GM18520 (cell line): Measurements from ENCODE around the gene POR.

ENCODE experiments used
- ATAC-seq: cut with Tn5 transposase; IDR thresholded peaks from one replicate; pipeline ENCODE4 v1.9.1; 2021; ENCODE audit not compliant: unreplicated experiment

The POR gene

DNA sequence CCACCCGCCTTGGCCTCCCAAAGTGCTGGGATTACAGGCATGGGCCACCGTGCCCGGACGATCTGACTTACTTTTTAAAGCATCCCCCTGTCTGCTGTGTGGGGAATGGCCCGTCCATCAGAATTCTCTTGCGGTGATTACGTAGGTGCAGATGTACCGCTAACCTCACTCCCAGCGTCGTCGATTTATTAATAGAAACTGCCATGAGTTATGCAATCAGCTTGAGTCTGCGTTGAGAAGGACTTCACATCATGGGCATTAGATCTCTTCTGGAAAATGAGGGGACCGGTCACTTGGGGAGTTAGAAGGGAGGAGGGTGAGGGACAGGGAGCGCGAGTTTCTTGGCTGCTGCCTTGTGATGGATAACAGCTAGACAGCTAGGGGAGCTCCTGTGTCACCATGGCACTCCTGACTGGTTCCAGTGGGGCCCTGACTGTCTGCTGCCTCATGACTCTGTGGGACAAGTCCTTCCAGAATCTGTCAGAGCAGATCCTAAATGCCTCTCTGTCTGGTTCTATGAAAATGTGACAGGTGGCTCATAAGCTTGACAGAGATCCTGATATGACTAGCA, 35.2 kb downstream of the POR start:
- ATAC-seq, result no peak

DNA sequence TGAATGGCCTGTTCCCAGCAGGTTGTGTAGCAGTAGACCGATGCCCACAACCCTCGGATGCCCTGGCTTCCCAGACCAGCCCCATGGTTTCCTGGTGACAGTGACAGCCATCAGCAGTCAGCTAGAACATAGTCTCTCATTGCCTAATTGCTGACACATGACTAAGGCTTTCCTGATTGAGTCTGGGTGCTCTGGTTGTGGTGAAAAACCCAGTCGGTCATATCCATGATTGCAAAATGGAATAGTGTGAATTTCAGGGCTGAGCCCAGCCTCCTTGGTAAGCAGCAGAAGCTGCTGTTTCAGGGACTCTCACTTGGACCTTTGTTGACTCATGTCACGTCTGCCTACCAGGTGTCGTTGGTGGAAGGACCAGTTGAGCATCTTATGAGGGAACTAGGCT, 36.6 kb downstream of the POR start:
- no peak for ATAC-seq

GRCh38 chr7:75953431-75953830, 38.5 kb downstream of the POR start:
- ATAC-seq, result no peak

- ATAC-seq, result no peak
These were observed 39.0 kb downstream of the POR start for GRCh38 chr7:75953931-75954330.

- ATAC-seq, result no peak
These were observed 40.5 kb downstream of the POR start for GRCh38 chr7:75955331-75955955.

DNA sequence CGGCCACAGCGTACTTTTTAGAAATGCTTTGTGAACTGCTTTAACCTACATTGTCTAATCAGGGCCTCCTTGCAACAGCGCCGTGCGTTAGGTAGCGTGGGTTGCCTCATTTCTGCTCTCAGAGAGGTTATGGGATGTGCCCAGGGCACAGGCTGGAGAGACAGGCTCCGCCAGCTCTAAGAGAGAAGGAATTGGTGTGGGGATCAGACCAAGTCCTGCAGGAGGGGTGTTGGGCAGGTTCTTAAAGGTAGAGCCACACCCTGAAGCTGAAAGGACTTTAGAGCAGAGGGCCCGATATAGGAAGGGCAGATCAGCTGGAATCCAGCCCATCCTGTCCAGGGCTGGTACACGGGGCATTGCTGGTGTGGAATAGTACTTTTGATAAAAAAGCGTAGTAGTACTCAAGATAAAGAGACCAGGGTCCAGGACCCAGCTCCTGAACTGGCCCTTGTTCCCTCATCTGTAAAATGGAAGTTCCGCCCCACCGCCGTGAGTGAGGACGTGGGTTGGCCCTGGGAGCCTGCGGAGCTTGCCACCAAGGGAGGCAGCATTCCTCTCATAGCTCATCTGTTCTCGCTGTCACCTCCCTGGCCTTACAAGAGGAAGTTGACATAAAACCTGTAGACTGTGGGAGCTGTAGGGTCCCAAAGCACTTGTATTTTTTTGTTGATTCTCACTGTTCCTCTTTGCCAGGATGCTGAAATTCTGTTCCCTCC, 42.2 kb downstream of the POR start:
- no peak for ATAC-seq

GRCh38 chr7:75958802-75959543, 44.0 kb downstream of the POR start:
- no peak for ATAC-seq

DNA sequence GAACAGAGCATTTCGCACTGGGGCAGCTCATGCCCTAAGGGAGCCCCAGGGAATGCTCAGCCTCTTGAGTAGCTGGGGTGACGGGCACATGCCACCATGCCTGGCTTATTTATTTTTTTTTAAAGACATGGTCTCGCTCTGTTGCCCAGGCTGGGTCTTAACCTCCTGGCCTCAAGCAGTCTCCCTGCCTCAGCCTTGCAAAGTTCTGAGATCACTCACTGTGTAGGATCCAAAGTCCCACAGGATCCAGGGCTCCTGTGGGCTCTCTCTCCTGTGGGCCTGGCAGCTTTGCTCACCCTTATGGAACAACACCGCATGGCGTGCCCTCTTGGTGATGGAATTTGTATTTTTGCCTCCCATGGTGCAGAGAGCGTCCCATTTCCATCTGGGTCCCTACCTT, 45.4 kb downstream of the POR start:
- no peak for ATAC-seq

GRCh38 chr7:75961218-75961617, 46.3 kb downstream of the POR start:
- ATAC-seq, result no peak

DNA sequence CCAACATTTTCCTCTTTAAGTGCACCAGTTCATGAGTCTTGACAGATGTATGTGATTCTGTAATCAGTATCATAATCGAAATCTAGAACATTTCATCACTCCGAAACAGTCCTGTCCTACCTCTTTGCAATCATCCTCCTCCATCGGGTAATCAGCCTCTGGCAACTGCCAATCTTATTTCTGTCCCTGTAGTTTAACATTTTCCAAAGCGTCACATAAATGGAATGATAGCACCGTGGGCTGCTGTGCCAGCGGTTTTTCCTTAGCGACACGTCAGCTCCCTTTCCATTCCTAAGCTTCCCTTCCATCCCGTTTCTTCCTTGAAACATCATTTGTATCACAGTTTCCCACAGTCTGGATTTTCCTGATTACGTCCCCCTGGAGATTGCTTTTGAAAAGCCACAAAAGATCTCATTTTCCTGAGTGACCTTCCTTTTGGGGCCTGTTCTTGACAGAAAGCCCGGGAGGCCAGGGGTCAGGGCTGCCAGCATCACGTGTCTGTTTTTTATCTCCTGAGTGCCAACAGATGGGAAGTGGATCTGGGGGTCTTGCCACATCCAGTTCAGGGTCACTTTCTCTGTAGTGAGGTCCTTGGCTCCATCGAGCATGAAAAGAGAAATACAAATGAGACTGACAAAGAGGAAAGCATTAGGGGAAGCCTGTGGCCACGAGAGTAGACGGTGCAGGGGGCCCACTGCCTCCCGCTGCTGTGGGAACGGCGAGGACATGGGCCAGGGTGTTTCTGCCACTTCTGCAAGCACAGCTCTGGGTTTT, 47.8 kb downstream of the POR start:
- ATAC-seq, result no peak

- no peak for ATAC-seq
These were observed 48.5 kb downstream of the POR start for GRCh38 chr7:75963381-75963995.

DNA sequence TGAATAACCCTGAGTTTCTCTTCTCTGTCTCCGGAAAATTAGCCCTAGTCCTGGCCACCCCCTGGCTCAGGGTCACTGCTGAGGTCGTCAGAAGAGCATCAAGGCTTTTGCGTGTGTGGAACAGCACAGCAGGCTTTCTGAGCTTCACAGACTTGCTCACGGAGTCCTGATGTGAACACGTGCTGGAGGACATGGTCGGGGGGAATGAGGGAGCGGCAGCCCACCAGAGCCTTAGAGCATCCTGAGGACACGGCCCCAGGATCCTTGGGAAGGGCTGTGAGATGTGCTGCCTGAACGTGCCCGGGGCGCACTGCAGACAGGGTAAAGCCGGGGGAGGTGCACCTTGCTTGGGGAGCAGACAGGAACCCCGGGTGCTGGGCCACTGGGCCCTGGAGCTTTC, 50.7 kb downstream of the POR start:
- ATAC-seq, result no peak

DNA sequence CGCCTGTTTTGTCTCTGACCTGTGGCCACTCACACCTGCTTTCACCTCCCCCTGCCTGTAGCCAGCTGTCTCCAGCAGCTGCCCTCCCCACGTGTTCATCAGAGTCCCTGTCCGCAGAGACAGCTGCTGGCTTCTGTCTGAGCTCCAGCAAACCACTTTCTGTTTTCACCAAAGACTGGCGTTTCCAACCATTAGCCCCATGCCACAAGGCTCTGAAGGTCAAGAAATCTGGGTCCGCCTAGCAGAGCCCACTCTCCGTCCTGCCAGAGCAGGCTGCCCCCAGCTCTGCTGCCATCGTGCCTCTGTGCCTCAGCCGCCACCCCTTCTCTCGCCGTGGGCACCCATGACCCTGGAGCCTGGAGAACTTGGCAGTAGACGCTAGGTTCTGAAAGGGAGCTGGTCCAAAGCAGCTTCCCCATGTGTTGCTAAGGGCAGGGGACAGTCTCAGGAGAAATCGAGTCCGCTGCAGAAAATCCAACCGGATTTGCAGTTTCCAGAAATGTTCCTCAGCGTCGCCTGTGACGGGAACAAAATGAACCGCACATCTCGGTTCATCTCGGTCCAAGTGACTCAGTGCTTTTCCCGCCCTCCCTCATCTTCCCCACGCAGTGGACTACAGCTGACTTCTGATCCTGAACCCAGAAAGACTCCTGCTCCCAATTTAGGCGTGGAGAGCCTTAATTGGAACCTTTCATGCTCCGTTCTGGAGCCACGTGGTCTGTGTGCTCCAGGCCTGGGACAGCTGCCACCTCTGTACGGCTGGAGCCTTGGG, 51.4 kb downstream of the POR start:
- no peak for ATAC-seq

GRCh38 chr7:75967055-75967454, 52.1 kb downstream of the POR start:
- no peak for ATAC-seq

GRCh38 chr7:75967487-75967997, 52.6 kb downstream of the POR start:
- no peak for ATAC-seq

DNA sequence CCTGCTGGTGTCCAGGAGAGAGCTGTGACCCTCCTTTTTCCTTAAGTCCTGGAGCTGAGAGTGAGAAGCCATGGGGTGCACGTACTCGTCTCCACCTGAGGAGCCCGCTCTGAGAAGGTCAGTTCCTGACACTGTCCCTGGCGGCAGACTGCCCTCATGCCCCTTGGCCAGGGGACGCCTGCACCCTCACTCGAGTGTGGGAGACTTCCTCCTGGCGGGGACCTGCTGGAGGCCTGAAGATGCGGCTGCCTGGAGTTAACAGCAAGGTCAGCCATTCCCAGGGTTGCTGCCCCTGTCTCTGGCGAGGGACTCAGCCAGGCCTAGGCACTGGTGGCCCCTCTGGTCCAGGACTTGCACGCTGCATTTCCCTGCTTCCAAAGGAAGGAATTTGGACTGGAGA, 53.1 kb downstream of the POR start:
- ATAC-seq, result no peak

- ATAC-seq, result no peak
These were observed 53.6 kb downstream of the POR start for GRCh38 chr7:75968561-75969001.

- no peak for ATAC-seq
These were observed 54.2 kb downstream of the POR start for GRCh38 chr7:75969182-75969581.

DNA sequence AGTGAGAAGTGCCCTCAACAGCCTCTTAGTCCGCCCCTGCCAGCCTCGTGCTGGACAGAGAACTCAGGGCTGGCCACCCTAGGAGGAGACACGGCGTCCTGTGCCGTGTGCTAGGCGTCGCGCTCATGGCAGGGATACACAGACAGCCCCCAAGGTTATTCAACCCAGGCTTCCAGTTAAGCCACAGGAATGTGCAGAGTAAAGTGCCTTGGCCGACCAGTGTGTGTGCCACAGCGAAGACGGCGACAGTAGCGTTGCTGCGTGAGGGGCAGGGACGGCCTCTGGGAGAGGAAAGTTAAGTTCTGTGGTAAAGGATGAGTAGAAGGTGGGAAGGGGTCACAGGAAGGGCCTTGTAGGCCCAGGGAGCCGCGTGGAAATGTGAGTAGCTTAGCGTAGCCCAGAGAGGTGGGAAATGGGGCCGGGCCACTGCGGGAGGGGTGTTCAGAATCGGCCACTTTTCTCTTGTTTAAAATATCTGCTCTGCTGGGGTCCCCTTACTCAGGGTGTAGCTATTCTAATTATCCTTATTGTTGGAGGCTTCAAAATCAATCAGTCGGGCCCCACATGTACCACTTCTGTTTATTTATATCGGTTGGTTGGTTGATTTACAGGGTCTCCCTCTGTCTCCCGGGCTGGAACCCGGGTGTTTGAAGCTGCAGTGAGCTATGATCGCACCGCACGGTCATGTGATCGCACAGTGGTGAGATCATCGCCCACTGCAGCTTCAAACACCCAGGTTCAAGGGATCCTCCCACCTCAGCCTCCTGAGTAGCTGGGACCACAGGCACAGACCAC, 54.9 kb downstream of the POR start:
- no peak for ATAC-seq
